Measurements from ENCODE around the gene HIF1A. TPM values are rescaled to one million over a fixed set of nuclear protein-coding genes. Genes with fewer than 3 reads are reported as not detected.

The HIF1A gene
- total RNA-seq (10 to 100 TPM; 53.6 to 79.2 TPM), polyA plus RNA-seq (10 to 100 TPM; 15.4 to 16.1 TPM)

GRCh38 chr14:61694830-61695694 lies at the start of gene HIF1A:
Gene HIF1A, plus strand, starts transcription at chr14:61695513. Its CDS starts 292 bp downstream, at chr14:61695805.
- TF ChIP-seq GABPA (IDR thresholded peaks at IDR 0.05 in 1 of 2, conservative IDR thresholded peaks at IDR 0.05 in 1 of 2) (no peak), ATF3 (IDR thresholded peaks at IDR 0.05) (no peak), CTCF (IDR thresholded peaks at IDR 0.05; ENCODE audit: low read depth, low read length, missing input control) (no peak), JUND (IDR thresholded peaks at IDR 0.05) (peak in 1 of 2 donors; percentile 68), MAX (IDR thresholded peaks at IDR 0.05) (peak; percentile 85), HNF4G (IDR thresholded peaks at IDR 0.05) (no peak), EGR1 (IDR thresholded peaks at IDR 0.05; ENCODE audit: low read depth in 2 of 2) (no peak), REST (IDR thresholded peaks at IDR 0.05) (peak; percentile 57), TAF1 (conservative IDR thresholded peaks at IDR 0.05) (peak; percentile 94), FOXA2 (IDR thresholded peaks at IDR 0.05) (no peak), RAD21 (IDR thresholded peaks at IDR 0.05) (peak; percentile 47 to 49), SP1 (IDR thresholded peaks at IDR 0.05) (peak; percentile 78), NR2F2 (IDR thresholded peaks at IDR 0.05) (no peak), YY1 (IDR thresholded peaks at IDR 0.05) (peak; percentile 53), RXRA (IDR thresholded peaks at IDR 0.05) (peak; percentile 16 to 47), ZBTB33 (IDR thresholded peaks at IDR 0.05) (peak; percentile 28), HNF4A (conservative IDR thresholded peaks at IDR 0.05) (peak in 1 of 2 donors; percentile 16)
- peak within 1 kb of the TSS; percentile 99 for H3K27ac ChIP-seq (ENCODE audit: low read depth in 1 of 2, low read length in 2 of 2)
- DNase-seq (ENCODE audit: low spot score) = peak; percentile 93
- H3K36me3 ChIP-seq (ENCODE audit: control insufficient read depth in 4 of 4, insufficient read depth in 3 of 4, low read depth in 1 of 4, low read length in 3 of 4) = no peaks in the 10 kb centered on the region
- no peaks in the 10 kb centered on the region for H3K9me3 ChIP-seq (ENCODE audit: control insufficient read depth in 4 of 4, low read length in 3 of 4)
- peaks cover 3 to 37% (median 18%) of the 10 kb centered on the region in 4 donors for H3K4me1 ChIP-seq (ENCODE audit: control insufficient read depth in 4 of 4, insufficient read depth in 4 of 4, low read length in 3 of 4)
- peak within 1 kb of the TSS; percentile 86 to 96 (median 89) for H3K4me3 ChIP-seq (ENCODE audit: low read depth in 1 of 3, low read length in 3 of 3)
- WGBS = under 1% methylated on average over 68 of the region's 68 CpGs
- no peaks in the 10 kb centered on the region for H3K27me3 ChIP-seq (ENCODE audit: control insufficient read depth in 4 of 4, insufficient read depth in 4 of 4, low read length in 3 of 4)
- H3K9ac ChIP-seq (ENCODE audit: low read depth in 1 of 2, low read length in 2 of 2) = peak within 1 kb of the TSS; percentile 89 to 98

Data from liver (tissue), 9 donors.